AG09309 (cell line): ENCODE results near the gene RXRA.

Experiments
- DNase-seq: peaks from one replicate; pipeline ENCODE4 v3.0.0-alpha.2; 2010; ENCODE audit warnings: low read depth
- H3K4me3 ChIP-seq: 2 replicates; pipeline ENCODE4 v1.5.1; 2011; ENCODE audit warnings: mild to moderate bottlenecking, low read depth, low read length, moderate library complexity; ENCODE audit not compliant: control insufficient read depth
- TF ChIP-seq, protein P1 (sequence below): IDR thresholded peaks from 2 replicates; pipeline ENCODE4 v1.5.1; 2011; ENCODE audit warnings: mild to moderate bottlenecking, low read depth, low read length, inconsistent platforms; ENCODE audit not compliant: insufficient read depth, control insufficient read depth; ENCODE audit errors: missing control alignments

RXRA gene

DNA sequence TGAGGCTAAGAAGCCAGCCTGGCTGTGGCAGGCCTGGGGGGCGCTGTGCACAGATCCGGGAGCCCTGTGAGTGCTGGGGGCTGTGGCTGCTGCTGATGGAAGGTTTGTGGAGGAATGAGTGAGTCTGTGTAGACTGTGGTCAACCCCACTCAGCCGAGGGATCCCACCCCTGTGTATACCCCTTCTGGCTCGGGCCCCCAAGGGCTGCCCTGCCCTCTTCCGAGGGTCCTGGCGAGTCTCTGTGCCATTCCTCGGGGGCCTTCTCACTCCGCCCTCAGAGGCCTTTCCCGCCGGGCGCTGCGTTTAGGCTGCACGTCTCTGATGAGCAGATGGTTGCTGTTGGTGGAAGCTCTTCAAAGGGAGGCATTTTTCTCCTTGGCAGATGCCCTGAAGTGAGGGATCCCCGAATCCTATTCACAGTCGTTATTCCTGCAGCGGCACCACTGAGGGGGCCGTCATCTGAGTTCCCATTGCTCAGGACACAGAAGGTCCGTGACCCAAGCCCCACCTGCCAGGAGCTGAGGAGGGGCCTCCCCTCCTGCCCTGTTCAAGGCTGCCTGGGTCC, 94.1 kb downstream of the RXRA start:
- no peak overlapping the region for H3K4me3 ChIP-seq
- TF ChIP-seq, protein P1, sequence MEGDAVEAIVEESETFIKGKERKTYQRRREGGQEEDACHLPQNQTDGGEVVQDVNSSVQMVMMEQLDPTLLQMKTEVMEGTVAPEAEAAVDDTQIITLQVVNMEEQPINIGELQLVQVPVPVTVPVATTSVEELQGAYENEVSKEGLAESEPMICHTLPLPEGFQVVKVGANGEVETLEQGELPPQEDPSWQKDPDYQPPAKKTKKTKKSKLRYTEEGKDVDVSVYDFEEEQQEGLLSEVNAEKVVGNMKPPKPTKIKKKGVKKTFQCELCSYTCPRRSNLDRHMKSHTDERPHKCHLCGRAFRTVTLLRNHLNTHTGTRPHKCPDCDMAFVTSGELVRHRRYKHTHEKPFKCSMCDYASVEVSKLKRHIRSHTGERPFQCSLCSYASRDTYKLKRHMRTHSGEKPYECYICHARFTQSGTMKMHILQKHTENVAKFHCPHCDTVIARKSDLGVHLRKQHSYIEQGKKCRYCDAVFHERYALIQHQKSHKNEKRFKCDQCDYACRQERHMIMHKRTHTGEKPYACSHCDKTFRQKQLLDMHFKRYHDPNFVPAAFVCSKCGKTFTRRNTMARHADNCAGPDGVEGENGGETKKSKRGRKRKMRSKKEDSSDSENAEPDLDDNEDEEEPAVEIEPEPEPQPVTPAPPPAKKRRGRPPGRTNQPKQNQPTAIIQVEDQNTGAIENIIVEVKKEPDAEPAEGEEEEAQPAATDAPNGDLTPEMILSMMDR: no peak
- DNase-seq: no peak

DNA sequence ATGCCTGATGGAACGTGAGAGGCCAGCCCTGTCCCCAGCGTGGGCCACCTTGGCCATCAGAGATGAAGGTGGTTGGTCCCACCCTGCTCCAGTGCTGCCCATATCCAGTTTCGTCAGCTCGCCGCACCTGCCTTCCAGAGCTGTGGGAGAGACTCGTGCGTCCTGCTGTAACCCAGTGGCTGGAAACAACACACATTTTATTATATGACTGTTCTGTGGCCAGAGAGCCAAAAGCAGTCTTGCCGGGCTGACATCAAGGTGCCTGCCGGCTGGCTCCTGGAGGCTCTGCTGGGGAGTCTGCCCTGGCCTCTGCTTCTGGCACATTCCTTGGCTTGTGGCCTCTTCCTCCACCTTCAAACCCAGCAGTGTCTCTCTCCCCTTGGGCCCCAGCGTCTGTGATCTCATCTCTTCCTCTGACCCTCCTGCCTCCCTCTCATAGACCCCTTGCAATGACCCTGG, 94.7 kb downstream of the RXRA start:
- H3K4me3 ChIP-seq: no peak overlapping the region
- DNase-seq: no peak
- TF ChIP-seq, protein P1: no peak

DNA sequence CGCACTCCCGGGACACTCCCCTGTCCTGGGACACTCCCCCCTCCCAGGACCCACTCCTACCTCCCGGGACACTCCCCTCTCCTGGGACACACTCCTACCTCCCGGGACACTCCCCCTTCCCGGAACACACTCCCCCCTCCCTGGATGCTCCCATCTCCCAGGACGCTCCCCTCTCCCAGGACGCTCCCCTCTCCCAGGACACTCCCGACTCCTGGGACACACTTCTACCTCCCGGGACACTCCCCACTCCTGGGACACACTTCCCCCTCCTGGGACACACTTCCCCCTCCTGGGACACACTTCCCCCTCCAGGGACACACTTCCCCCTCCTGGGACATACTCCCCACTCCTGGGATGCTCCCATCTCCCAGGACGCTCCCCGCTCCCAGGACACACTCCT, 95.6 kb downstream of the RXRA start:
- TF ChIP-seq, protein P1: no peak
- no peak for DNase-seq
- no peak overlapping the region for H3K4me3 ChIP-seq

DNA sequence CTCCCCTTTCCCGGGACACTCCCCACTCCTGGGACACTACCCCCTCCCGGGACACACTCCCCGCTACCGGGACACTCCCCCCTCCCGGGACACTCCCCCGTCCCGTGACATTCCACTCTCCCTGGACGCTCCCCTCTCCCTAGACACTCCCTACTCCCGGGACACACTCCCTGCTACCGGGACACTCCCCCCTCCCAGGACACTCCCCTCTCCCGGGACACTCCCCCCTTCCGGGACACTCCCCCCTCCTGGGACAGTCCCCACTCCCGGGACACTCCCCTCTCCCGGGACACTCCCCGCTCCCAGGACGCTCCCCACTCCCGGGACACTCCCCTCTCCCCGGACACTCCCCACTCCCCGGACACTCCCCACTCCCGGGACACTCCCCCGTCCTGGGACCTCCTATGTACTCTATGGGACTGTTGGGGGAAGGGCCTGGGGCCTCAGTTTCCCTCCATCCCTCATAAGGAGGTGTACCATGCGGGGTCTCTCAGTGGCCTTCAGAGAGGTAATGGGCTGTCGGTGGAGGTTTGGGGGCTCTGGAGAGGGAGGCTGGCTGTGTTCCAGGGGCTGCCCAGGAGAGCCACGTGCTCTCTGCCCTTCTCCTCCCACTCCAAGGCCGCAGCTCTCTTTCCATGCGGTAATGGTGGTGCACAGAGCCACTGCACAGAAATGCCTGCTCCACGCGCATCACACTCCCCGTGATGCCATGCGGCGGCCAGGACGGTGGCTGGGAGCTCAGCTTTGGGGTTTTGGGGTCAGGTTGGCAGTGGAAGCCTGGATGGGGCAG, 96.2 kb downstream of the RXRA start:
- H3K4me3 ChIP-seq: no peak overlapping the region
- TF ChIP-seq, protein P1: no peak
- DNase-seq: no peak

DNA sequence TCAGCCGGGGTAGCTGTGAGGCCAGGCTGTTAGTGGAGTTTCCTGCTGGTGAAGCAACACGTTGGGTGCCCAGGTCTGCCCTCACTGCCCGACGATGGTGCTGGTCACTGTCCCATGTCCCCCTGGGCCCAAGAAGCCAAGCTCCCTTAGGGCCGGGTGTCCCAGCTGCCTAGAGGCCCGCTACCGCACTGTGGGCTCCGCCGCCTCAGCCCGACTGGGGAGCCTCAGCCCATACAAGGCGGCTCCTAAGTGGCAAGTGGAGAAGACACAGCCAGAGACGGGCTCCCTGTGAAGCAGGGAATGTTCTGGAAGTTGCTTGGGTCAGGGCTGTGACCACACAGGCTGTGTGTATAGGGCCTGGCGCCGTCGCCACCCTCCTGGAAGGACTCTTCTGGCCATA, 96.9 kb downstream of the RXRA start:
- DNase-seq: no peak
- no peak overlapping the region for H3K4me3 ChIP-seq
- TF ChIP-seq, protein P1: no peak

DNA sequence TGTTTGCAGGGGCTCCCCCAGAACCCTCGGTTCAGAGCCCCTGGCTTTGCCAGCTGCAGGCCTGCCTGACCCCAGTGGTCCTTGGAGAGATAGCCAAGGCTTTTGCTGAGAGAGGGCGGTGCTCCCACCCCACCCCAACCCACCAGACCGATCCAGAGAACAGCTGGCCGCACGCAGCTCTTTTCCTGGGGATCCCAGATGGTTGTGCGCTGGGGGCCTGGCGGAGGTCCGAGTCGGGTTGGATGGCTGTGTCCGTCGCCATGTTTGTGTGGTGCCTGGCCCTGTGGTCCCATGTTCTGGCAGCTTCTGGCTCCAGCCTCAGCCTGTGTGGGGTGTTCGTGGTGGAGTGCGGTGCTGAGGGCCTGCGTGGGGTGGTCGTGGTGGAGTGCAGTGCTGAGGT, 97.5 kb downstream of the RXRA start:
- DNase-seq: no peak
- TF ChIP-seq, protein P1: no peak
- no peak overlapping the region for H3K4me3 ChIP-seq

DNA sequence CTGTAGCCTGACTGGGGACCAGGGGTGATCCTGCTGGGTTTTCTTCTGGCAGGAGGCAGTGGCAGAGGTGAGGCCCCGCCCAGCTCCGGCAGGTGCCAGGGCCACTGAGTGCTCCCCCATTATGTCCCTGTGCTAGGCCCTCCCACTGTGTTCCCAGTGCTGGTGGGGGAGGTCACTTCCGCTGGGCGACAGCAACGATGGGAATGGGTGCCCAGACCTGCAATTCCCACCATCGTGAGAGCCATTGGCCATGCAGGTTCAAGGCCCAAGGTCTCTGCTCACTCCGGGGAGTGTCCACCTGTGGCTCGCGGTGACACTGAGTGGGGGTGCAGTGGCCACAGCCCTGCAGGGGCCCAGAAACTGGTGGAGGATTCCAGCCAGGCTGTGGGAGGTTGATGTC, 98.6 kb downstream of the RXRA start:
- H3K4me3 ChIP-seq: no peak overlapping the region
- TF ChIP-seq, protein P1: no peak
- no peak for DNase-seq
